MCF 10A (cell line): ENCODE data around the gene LPCAT3. TPM values are rescaled to one million over a fixed set of nuclear protein-coding genes. Genes with fewer than 3 reads are reported as not detected.

Experiments
- BruUV-seq: library from RNA; stranded (reverse); fragments of 400-500 nt; replicated peaks from 2 replicates; lab custom pipeline; 2021; lab: Mats Ljungman, UMichigan
- CTCF ChIA-PET: fragments of 300-600 bp; sonication (Branson Sonifier 250); formaldehyde crosslinking; extraction: SDS; loops from one replicate; lab custom pipeline; 2021; ENCODE audit warnings: antibody characterized with exemption, inconsistent platforms; lab: Yijun Ruan, JAX
- POLR2A ChIA-PET: fragments of 300-600, 350-650 bp; sonication (Branson Sonifier 250); formaldehyde crosslinking; extraction: SDS; loops from one replicate; lab custom pipeline; 2020; ENCODE audit warnings: antibody characterized with exemption, inconsistent platforms; lab: Yijun Ruan, JAX
- DNase-seq: peaks from one replicate; pipeline ENCODE4 v3.0.0-alpha.2; 2018; ENCODE audit not compliant: unreplicated experiment
- H3K27ac Mint-ChIP-seq: one replicate; pipeline ENCODE4 v1.8.0; 2022; ENCODE audit warnings: mild to moderate bottlenecking, low read depth, mixed read lengths; ENCODE audit not compliant: unreplicated experiment
- H3K27me3 Mint-ChIP-seq: one replicate; pipeline ENCODE4 v1.8.0; 2022; ENCODE audit warnings: mixed read lengths; ENCODE audit not compliant: insufficient read depth, unreplicated experiment
- H3K36me3 Mint-ChIP-seq: one replicate; pipeline ENCODE4 v1.8.0; 2022; ENCODE audit warnings: mild to moderate bottlenecking, moderate library complexity, mixed read lengths; ENCODE audit not compliant: insufficient read depth, unreplicated experiment
- H3K4me1 Mint-ChIP-seq: one replicate; pipeline ENCODE4 v1.8.0; 2022; ENCODE audit warnings: mixed read lengths; ENCODE audit not compliant: insufficient read depth, unreplicated experiment
- H3K4me3 Mint-ChIP-seq: one replicate; pipeline ENCODE4 v1.8.0; 2022; ENCODE audit warnings: mild to moderate bottlenecking, moderate library complexity, mixed read lengths; ENCODE audit not compliant: unreplicated experiment
- H3K9me3 Mint-ChIP-seq: one replicate; pipeline ENCODE4 v1.8.0; 2022; ENCODE audit warnings: mixed read lengths; ENCODE audit not compliant: unreplicated experiment
- intact Hi-C: fragments of 100-400 bp; cut with micrococcal nuclease; formaldehyde crosslinking; loops from 2 replicates; pipeline ENCODE4 v1.14.1; 2022
- total RNA-seq: library from RNA; stranded (reverse); gene quantifications from 2 replicates; pipeline ENCODE4 v1.2.3, GENCODE V29; 2022
- TF ChIP-seq, protein P1 (sequence below): fragments of 200-600 bp; IDR thresholded peaks from one replicate; pipeline ENCODE4 v1.8.0; 2022; ENCODE audit warnings: antibody characterized with exemption, mild to moderate bottlenecking; ENCODE audit not compliant: unreplicated experiment

LPCAT3 gene
- total RNA-seq, 1 experiment from 2014 or later = 14.4 TPM

GRCh38 chr12:6945613-6946012, 72.7 kb downstream of the LPCAT3 start:
- peak overlapping the region; percentile 98 for H3K27ac Mint-ChIP-seq
- no peaks in the 10 kb centered on the region for H3K9me3 Mint-ChIP-seq
- H3K4me1 Mint-ChIP-seq = peaks cover 32% of the 10 kb centered on the region

GRCh38 chr12:6944381-6945186, 73.7 kb downstream of the LPCAT3 start:
- Mint-ChIP-seq H3K36me3 (peaks cover 66% of the 10 kb centered on the region), H3K27me3 (no peaks in the 10 kb centered on the region), H3K27ac (peak overlapping the region; percentile 98), H3K4me3 (peak overlapping the region; percentile 85), H3K4me1 (peaks cover 32% of the 10 kb centered on the region), H3K9me3 (no peaks in the 10 kb centered on the region)
- POLR2A ChIA-PET = interaction anchor here (0.6 to 6.8 kb wide), 35 partner anchors 10 to 572 kb away, joined by 3 to 495 read pairs (median 4); partner anchors contain the start of genes ATN1, C1R, C1RL and C1S
- intact Hi-C loops = loop anchor here (1.0 kb wide), 6 partner anchors 17 to 169 kb away; partner anchors contain the start of genes C1R and C1RL
- CTCF ChIA-PET = interaction anchor here (0.6 to 5.5 kb wide), 27 partner anchors 11 to 211 kb away, joined by 3 to 160 read pairs (median 5); partner anchors contain the start of genes C1RL, LPCAT3, SPSB2 and TPI1
- BruUV-seq = no TSS peak
- peak; percentile 96 for DNase-seq
- TF ChIP-seq, protein P1, sequence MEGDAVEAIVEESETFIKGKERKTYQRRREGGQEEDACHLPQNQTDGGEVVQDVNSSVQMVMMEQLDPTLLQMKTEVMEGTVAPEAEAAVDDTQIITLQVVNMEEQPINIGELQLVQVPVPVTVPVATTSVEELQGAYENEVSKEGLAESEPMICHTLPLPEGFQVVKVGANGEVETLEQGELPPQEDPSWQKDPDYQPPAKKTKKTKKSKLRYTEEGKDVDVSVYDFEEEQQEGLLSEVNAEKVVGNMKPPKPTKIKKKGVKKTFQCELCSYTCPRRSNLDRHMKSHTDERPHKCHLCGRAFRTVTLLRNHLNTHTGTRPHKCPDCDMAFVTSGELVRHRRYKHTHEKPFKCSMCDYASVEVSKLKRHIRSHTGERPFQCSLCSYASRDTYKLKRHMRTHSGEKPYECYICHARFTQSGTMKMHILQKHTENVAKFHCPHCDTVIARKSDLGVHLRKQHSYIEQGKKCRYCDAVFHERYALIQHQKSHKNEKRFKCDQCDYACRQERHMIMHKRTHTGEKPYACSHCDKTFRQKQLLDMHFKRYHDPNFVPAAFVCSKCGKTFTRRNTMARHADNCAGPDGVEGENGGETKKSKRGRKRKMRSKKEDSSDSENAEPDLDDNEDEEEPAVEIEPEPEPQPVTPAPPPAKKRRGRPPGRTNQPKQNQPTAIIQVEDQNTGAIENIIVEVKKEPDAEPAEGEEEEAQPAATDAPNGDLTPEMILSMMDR = peak; percentile 63

More at GRCh38 chr12:6945613-6946012, 72.7 kb downstream of the LPCAT3 start:
- ChIA-PET CTCF (interaction anchor here (0.6 to 5.5 kb wide), 22 partner anchors 11 to 209 kb away, joined by 3 to 160 read pairs (median 7); partner anchors contain the start of genes C1RL, C1S, LPCAT3 and SPSB2), POLR2A (interaction anchor here (0.5 to 6.8 kb wide), 27 partner anchors 8 to 583 kb away, joined by 3 to 495 read pairs (median 6); partner anchors contain the start of genes ATN1, C1R, C1RL and C1S)
- BruUV-seq = no TSS peak
- intact Hi-C loops = no loop called here
- Mint-ChIP-seq H3K36me3 (peaks cover 56% of the 10 kb centered on the region), H3K4me3 (peak overlapping the region; percentile 85), H3K27me3 (no peaks in the 10 kb centered on the region)
- TF ChIP-seq, protein P1 = no peak
- DNase-seq = no peak

- Mint-ChIP-seq H3K27ac (peak within 1 kb of the TSS; percentile 98), H3K9me3 (no peaks in the 10 kb centered on the region), H3K36me3 (peaks cover 74% of the 10 kb centered on the region), H3K27me3 (no peaks in the 10 kb centered on the region), H3K4me1 (peaks cover 32% of the 10 kb centered on the region), H3K4me3 (peak within 1 kb of the TSS; percentile 85)
- CTCF ChIA-PET = interaction anchor here (0.7 to 5.5 kb wide), 16 partner anchors 14 to 212 kb away, joined by 3 to 160 read pairs (median 6); partner anchors contain the start of genes C1RL, C1S, SPSB2 and TPI1
- TF ChIP-seq, protein P1 = no peak
- POLR2A ChIA-PET = interaction anchor here (0.6 to 6.8 kb wide), 37 partner anchors 10 to 571 kb away, joined by 3 to 495 read pairs (median 4); partner anchors contain the start of genes ATN1, C1R, C1RL and C1S
- peak; percentile 93 for DNase-seq
- BruUV-seq = TSS peak; percentile 93
- intact Hi-C loops = loop anchor here (1.0 kb wide), 6 partner anchors 17 to 169 kb away; partner anchors contain the start of genes C1R and C1RL
These were observed 74.4 kb downstream of the LPCAT3 start, which contains the start of the genes C12orf57 and RNU7-1 for GRCh38 chr12:6943722-6944380. Gene C12orf57, plus strand, starts transcription at chr12:6944022. Its CDS starts 100 bp downstream, at chr12:6944122. Gene RNU7-1, plus strand, starts transcription at chr12:6943816.
